Endothelial cell of umbilical vein (primary cell): ENCODE results near the gene SUPT3H. TPM values are rescaled to one million over a fixed set of nuclear protein-coding genes. Genes with fewer than 3 reads are reported as not detected.

Experiments
- BruUV-seq: library from RNA; stranded (reverse); fragments of 400-500 nt; replicated peaks from 2 replicates; lab custom pipeline; 2021; lab: Mats Ljungman, UMichigan
- CTCF ChIA-PET: fragments of 300-600, 350-600 bp; sonication (Branson Sonifier 250); formaldehyde crosslinking; loops from one replicate; lab custom pipeline; 2021; ENCODE audit warnings: antibody characterized with exemption, inconsistent platforms; lab: Charles Lee
- POLR2A ChIA-PET: fragments of 300-600, 350-600 bp; sonication (Branson Sonifier 250); formaldehyde crosslinking; loops from one replicate; lab custom pipeline; 2021; ENCODE audit warnings: antibody characterized with exemption, inconsistent platforms; lab: Charles Lee
- DNase-seq: peaks from one replicate; pipeline ENCODE4 v3.0.0-alpha.2; 2011; ENCODE audit warnings: low read depth, low spot score
- FAIRE-seq: peaks from 2 replicates; lab custom pipeline; 2011; peaks lifted over from hg19 to GRCh38; lab: Jason Lieb, UNC
- H2AFZ ChIP-seq: 2 replicates; pipeline ENCODE4 v1.6.0; 2012; ENCODE audit warnings: low read depth, low read length, control low read depth, inconsistent platforms
- H3K27ac ChIP-seq: 2 replicates; pipeline ENCODE4 v1.5.1; 2011; ENCODE audit warnings: low read depth, mild to moderate bottlenecking, control low read depth, low read length, moderate library complexity; ENCODE audit not compliant: insufficient read depth
- H3K27me3 ChIP-seq, 2 experiments: 2 replicates each; pipeline versions ENCODE4 v1.6.0 to v1.6.1; 2011; ENCODE audit warnings: low read length in 2 of 2, mixed read lengths in 1 of 2; ENCODE audit not compliant: control insufficient read depth in 2 of 2, insufficient read depth in 2 of 2
- H3K36me3 ChIP-seq, 2 experiments: 2 replicates in 1 of 2; 3 replicates in 1 of 2; pipeline ENCODE4 v1.5.1; 2011; ENCODE audit warnings: low read length in 2 of 2, mild to moderate bottlenecking in 1 of 2, moderate library complexity in 1 of 2; ENCODE audit not compliant: control insufficient read depth in 2 of 2, insufficient read depth in 2 of 2; ENCODE audit errors: extremely low read depth in 1 of 2
- H3K4me1 ChIP-seq: 3 replicates; pipeline ENCODE4 v1.5.1; 2011; ENCODE audit warnings: mild to moderate bottlenecking, low read length; ENCODE audit not compliant: control insufficient read depth, insufficient read depth; ENCODE audit errors: extremely low read depth
- H3K4me2 ChIP-seq: 2 replicates; pipeline ENCODE4 v1.6.1; 2011; ENCODE audit warnings: low read length, control low read depth, mixed read lengths; ENCODE audit not compliant: insufficient read depth
- H3K4me3 ChIP-seq, 3 experiments: fragments of 200-600 bp in 1 of 3; sonication (generic), shearing (Covaris generic) in 1 of 3; replicated peaks in 1 of 3; 2 replicates each; pipeline ENCODE4 v1.5.1; 2011 to 2016; ENCODE audit warnings: control low read depth in 3 of 3, low read length in 3 of 3, mild to moderate bottlenecking in 2 of 3, inconsistent platforms in 1 of 3, low read depth in 1 of 3, moderate library complexity in 1 of 3; ENCODE audit not compliant: insufficient read depth in 1 of 3
- H3K79me2 ChIP-seq: 2 replicates; pipeline ENCODE4 v1.6.0; 2012; ENCODE audit warnings: low read length, inconsistent platforms; ENCODE audit not compliant: control insufficient read depth, insufficient read depth
- H3K9ac ChIP-seq: replicated peaks from 2 replicates; pipeline ENCODE3; 2011; ENCODE audit warnings: low read length, control low read depth; ENCODE audit not compliant: insufficient read depth; ENCODE audit errors: extremely low read depth
- H3K9me1 ChIP-seq: replicated peaks from 3 replicates; pipeline ENCODE4 v1.6.0; 2011; ENCODE audit warnings: mild to moderate bottlenecking, low read length; ENCODE audit not compliant: control insufficient read depth, insufficient read depth; ENCODE audit errors: extremely low read depth
- H3K9me3 ChIP-seq: replicated peaks from 2 replicates; pipeline ENCODE4 v1.5.1; 2012; ENCODE audit warnings: low read length, inconsistent platforms; ENCODE audit not compliant: control insufficient read depth, insufficient read depth
- H4K20me1 ChIP-seq: replicated peaks from 2 replicates; pipeline ENCODE3; 2011; ENCODE audit warnings: mild to moderate bottlenecking, low read length; ENCODE audit not compliant: control insufficient read depth, insufficient read depth; ENCODE audit errors: extremely low read depth
- CTCF ChIP-seq, 2 donors: IDR thresholded peaks; 1 replicate in 1 of 2; 2 replicates in 1 of 2; pipeline ENCODE4 v1.5.1; 2011; ENCODE audit warnings: low read length in 2 of 2, mild to moderate bottlenecking in 2 of 2, moderate library complexity in 2 of 2, control low read depth in 1 of 2, inconsistent platforms in 1 of 2, low read depth in 1 of 2; ENCODE audit not compliant: insufficient read depth in 1 of 2; ENCODE audit errors: extremely low read depth in 1 of 2
- EZH2 ChIP-seq: IDR thresholded peaks from 2 replicates; pipeline ENCODE4 v1.6.1; 2012; ENCODE audit warnings: borderline replicate concordance, low read depth, mild to moderate bottlenecking, moderate library complexity, low read length, inconsistent platforms; ENCODE audit not compliant: severe bottlenecking
- FOS ChIP-seq: IDR thresholded peaks from 2 replicates; pipeline ENCODE4 v1.6.1; 2011; ENCODE audit warnings: mild to moderate bottlenecking, low read length, moderate library complexity, borderline replicate concordance; ENCODE audit not compliant: insufficient read depth
- GATA2 ChIP-seq: IDR thresholded peaks from 2 replicates; pipeline ENCODE4 v1.7.0; 2011; ENCODE audit warnings: low read depth, mild to moderate bottlenecking, moderate library complexity, mixed read lengths, low read length; ENCODE audit not compliant: insufficient read length, insufficient read depth
- JUN ChIP-seq: IDR thresholded peaks from 2 replicates; pipeline ENCODE4 v1.6.1; 2011; ENCODE audit warnings: borderline replicate concordance, low read depth; ENCODE audit not compliant: insufficient read length, insufficient read depth
- MAX ChIP-seq: IDR thresholded peaks from 2 replicates; pipeline ENCODE4 v1.6.1; 2011; ENCODE audit not compliant: insufficient read depth, insufficient read length
- MYC ChIP-seq: IDR thresholded peaks from one replicate; pipeline ENCODE4 v1.6.1; 2011; ENCODE audit warnings: mild to moderate bottlenecking, low read depth, low read length
- POLR2AphosphoS5 ChIP-seq: IDR thresholded peaks from 2 replicates; pipeline ENCODE4 v1.6.1; 2012; ENCODE audit warnings: low read depth, mild to moderate bottlenecking, control low read depth, low read length, moderate library complexity; ENCODE audit not compliant: insufficient read depth
- dilution Hi-C: fragments of 300-500 bp; cut with MboI; formaldehyde crosslinking; loops from one replicate; pipeline ENCODE4 v1.15.0; 2019; ENCODE audit warnings: low sequenced_read_pairs; ENCODE audit not compliant: extremely low pct_ligation_motif_present
- intact Hi-C: fragments of 100-400 bp; cut with micrococcal nuclease; formaldehyde crosslinking; loops from one replicate; pipeline ENCODE4 v1.10.0; 2022
- polyA plus RNA-seq, 4 experiments: library from polyadenylated mRNA; depleted of rRNA in 3 of 4; stranded (reverse) in 3 of 4; unstranded in 1 of 4; fragments of >200 nt; gene quantifications; 2 replicates each; pipeline versions ENCODE4 v1.2.1 to v1.2.3, GENCODE V29; 2011 to 2012; ENCODE audit warnings: missing spikeins in 1 of 4
- total RNA-seq: library from RNA; stranded (reverse); gene quantifications from 2 replicates; pipeline ENCODE4 v1.2.3, GENCODE V29; 2021

SUPT3H gene
- total and polyA plus RNA-seq, 2 donors (not counting 3 experiments of a cell fraction or from before 2014, with no cell fraction given), result 8.3 to 9.8 TPM

- Histone ChIP-seq H3K9me3 (no peaks in the 10 kb centered on the region), H3K27me3 (no peaks in the 10 kb centered on the region), H3K79me2 (no peaks in the 10 kb centered on the region), H3K4me2 (no peak overlapping the region), H2AFZ (no peak overlapping the region), H3K4me1 (no peaks in the 10 kb centered on the region), H3K27ac (no peak overlapping the region), H3K9ac (no peak overlapping the region), H3K36me3 (no peaks in the 10 kb centered on the region), H4K20me1 (no peaks in the 10 kb centered on the region), H3K4me3 (no peak overlapping the region), H3K9me1 (no peaks in the 10 kb centered on the region)
- no TSS peak for BruUV-seq
- ChIA-PET CTCF (interaction anchor here (1.0 kb wide), 1 partner anchor 863 kb away, joined by 5 read pairs; no protein-coding TSS in a partner anchor), POLR2A (no interaction called here)
- dilution Hi-C loops (no loop called here), intact Hi-C loops (no loop called here)
- DNase-seq, result no peak
- no peak for FAIRE-seq
- TF ChIP-seq GATA2, result no peak
- TF ChIP-seq FOS, result no peak
- no peak for TF ChIP-seq POLR2AphosphoS5
- no peak for TF ChIP-seq MYC
- no peak for TF ChIP-seq CTCF (IDR thresholded peaks at IDR 0.05; ENCODE audit: extremely low read depth in 1 of 2, insufficient read depth in 1 of 2, low read depth in 1 of 2, low read length in 2 of 2)
- TF ChIP-seq JUN, result no peak
- TF ChIP-seq MAX, result no peak
- TF ChIP-seq EZH2, result no peak
Observed at GRCh38 chr6:44851176-44851575, 526.6 kb downstream of the SUPT3H start.
